HG03565 (cell line): ENCODE results near the gene ACOT4.
"Not testable (repeated sequence)": the region's sequence is repeated elsewhere in the genome, so short reads cannot be mapped to it uniquely, and the experiment has no call there.

Source experiments
- ATAC-seq: cut with Tn5 transposase; IDR thresholded peaks from one replicate; pipeline ENCODE4 v1.9.1; 2021; ENCODE audit warnings: mild to moderate bottlenecking, moderate library complexity; ENCODE audit not compliant: unreplicated experiment

Gene ACOT4

GRCh38 chr14:73630009-73630780, 38.5 kb downstream of the ACOT4 start:
- ATAC-seq = no peak

DNA sequence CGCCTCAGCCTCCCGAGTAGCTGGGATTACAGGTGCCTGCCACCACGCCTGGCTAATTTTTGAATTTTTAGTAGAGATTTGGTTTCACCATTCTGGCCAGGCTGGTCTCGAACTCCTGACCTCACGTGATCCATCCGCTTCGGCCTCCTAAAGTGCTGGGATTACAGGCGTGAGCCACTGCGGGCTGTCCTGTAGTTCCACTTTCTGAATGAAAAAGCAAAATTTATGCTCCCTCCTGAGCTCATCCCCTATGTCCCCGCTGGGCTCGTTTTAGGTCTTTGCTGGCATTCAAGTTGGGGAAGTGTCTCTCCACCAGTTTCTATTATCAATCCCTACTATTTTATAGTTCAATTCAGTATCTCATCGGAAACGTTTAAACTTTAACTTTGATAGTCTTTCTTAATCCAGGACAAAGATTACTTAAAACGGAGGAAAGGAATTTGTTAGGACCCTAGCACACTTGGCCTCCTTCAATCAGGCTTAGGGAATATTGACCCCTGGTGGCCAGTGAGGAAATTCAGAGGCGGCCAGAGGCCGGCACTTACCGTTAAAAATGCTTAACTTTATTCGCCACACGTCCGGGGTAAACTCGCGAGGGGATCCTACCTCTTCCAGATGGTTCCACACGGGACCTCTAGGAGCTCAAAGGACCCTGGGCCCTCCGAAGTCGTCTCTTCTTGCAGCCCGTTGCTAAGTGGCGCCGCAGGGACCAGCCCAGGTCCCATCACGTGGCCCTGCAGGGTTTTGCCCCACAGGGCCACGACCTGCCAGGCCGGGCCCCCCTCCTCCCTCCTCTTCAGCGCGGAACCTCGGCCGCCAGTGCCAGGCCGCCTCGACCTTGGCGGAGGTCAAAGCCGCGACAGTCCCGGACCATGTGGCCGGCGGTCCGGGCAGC, 41.7 kb downstream of the ACOT4 start:
- no peak for ATAC-seq

GRCh38 chr14:73634011-73634833, 42.5 kb downstream of the ACOT4 start:
- ATAC-seq = no peak

DNA sequence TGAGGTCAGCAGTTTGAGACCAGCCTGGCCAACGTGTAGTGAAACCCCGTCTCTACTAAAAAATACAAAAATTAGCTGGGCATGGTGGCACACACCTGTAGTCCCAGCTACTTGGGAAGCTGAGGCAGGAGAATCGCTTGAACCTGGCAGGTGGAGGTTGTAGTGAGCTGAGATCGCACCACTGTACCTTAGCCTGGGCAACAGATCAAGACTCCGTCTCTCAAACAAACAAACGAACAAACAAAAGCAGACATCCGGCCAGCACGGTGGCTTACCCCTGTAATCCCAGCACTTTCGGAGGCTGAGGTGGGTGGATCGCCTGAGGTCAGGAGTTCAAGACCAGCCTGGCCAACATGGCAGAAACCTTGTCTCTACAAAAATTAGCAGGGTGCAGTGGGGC, 44.7 kb downstream of the ACOT4 start:
- not testable (repeated sequence) for ATAC-seq

DNA sequence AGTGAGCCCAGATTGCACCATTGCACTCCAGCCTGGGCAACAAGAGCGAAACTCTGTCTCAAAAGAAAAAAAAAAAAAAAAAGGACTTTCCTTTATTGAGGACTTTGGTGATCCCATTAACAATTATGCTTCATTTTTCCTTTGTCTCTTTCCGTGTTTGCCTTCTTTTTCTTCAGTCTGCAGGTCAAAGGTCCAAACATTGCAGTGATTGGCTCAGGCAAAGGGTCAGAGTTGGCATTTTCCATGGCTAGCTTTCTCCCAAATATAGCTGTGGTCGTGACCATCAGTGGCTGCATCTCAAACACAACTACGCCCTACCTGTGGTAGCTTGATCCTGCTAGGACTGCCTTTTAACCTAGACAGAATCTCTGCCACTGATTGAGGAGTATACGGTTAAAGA, 46.2 kb downstream of the ACOT4 start:
- no peak for ATAC-seq

GRCh38 chr14:73640796-73641365, 49.2 kb downstream of the ACOT4 start:
- ATAC-seq = no peak

GRCh38 chr14:73644531-73645247, 53.0 kb downstream of the ACOT4 start, which contains the start of gene DNAL1:
TSS of gene DNAL1 (plus strand) at chr14:73644986. CDS start at chr14:73645040, 54 bp downstream.
- ATAC-seq = peak; percentile 84

- no peak for ATAC-seq
Observed at GRCh38 chr14:73645248-73645610, 53.6 kb downstream of the ACOT4 start.
